GM23248 (cell line): ENCODE measurements around the gene TSPAN5.

Source experiments
- EZH2 ChIP-seq: fragments of 200-600 bp; sonication (generic); IDR thresholded peaks from 2 replicates; pipeline ENCODE4 v1.6.1; 2018; ENCODE audit warnings: antibody characterized with exemption, mild to moderate bottlenecking; ENCODE audit not compliant: insufficient read depth, poor library complexity, severe bottlenecking
- EZH2phosphoT487 ChIP-seq: fragments of 200-600 bp; sonication (generic); IDR thresholded peaks from 2 replicates; pipeline ENCODE4 v1.6.1; 2018; ENCODE audit warnings: antibody characterized with exemption, moderate library complexity, mild to moderate bottlenecking, low read depth; ENCODE audit not compliant: insufficient read depth

GRCh38 chr4:98557194-98557892, 101.1 kb downstream of the TSPAN5 start:
- TF ChIP-seq EZH2 (no peak), EZH2phosphoT487 (no peak)
